GM12872 (cell line): ENCODE results near the gene PLEKHA5.

Experiments used
- TF ChIP-seq, protein P1 (sequence below): IDR thresholded peaks from 3 replicates; pipeline ENCODE4 v1.5.1; 2011; ENCODE audit warnings: low read depth, mild to moderate bottlenecking, low read length, moderate library complexity; ENCODE audit not compliant: insufficient read depth

The PLEKHA5 gene

DNA sequence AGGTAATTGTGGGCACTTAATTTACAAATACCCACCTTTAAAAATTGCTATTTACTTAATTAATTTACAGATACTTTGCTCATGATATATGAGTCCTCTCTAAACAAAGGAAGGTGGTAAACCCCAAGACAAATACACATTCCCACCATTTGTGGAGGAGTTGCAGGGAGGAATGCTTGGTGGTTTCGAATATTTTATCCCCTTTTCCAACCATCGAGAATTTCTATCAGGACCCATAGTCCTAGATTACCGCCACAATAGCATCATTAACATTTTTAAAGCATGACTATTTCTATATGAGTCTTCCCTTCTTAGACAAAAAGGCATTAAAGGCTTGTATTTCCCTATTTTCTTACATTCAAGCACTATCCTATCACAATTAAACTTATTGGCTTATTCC, 34.2 kb upstream of the PLEKHA5 start:
- TF ChIP-seq, protein P1, sequence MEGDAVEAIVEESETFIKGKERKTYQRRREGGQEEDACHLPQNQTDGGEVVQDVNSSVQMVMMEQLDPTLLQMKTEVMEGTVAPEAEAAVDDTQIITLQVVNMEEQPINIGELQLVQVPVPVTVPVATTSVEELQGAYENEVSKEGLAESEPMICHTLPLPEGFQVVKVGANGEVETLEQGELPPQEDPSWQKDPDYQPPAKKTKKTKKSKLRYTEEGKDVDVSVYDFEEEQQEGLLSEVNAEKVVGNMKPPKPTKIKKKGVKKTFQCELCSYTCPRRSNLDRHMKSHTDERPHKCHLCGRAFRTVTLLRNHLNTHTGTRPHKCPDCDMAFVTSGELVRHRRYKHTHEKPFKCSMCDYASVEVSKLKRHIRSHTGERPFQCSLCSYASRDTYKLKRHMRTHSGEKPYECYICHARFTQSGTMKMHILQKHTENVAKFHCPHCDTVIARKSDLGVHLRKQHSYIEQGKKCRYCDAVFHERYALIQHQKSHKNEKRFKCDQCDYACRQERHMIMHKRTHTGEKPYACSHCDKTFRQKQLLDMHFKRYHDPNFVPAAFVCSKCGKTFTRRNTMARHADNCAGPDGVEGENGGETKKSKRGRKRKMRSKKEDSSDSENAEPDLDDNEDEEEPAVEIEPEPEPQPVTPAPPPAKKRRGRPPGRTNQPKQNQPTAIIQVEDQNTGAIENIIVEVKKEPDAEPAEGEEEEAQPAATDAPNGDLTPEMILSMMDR: no peak

DNA sequence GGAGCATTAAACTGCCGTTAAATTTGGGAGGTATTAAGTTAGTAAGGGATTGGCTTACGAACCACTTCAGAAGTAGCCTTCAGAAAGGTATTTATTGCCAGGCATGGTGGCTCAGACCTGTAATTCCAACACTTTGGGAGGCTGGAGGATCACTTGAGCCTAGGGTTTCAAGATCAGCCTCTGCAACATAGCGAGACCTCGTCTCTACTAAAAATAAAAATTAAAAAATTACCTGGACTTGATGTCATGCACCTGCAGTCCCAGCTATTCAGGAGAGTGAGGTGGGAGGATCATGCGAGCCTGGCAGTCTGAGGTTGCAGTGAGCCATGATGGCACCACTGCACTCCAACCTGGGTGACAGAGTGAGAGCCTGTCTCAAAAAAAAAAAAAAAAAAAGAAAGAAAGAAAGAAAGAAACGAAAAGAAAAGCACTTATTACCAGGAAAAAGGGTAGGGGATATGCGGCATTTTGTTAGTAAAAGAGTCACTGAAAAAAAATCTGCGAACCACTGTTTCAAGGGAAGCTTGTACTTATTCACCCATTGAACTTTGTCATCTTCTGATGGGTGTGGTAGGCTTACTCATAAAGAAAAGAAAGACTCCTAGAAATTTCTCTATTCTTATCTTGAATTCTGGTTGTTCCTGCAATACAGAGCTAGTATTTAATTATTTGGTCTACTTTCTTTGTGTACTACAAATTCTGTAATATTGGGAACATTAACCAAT, 33.6 kb upstream of the PLEKHA5 start:
- TF ChIP-seq, protein P1: no peak

DNA sequence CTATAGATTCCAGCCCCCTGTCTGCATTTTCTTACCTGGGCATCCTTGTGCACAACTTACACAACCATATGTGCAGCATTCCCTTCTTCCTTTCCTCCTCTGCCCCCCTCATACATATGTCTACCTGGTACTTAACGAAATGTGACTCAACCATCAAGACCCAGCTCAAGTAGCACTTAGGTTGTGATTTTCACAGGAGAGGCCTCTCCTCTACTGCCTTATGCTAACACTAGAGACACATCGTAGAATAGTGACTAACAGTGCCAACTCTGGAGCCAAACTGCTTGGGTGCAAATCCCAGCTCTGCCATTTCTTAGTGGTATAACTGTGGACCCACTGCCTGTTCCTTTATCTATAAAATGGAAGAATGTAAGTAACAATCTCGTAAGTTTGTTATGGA, 24.1 kb upstream of the PLEKHA5 start:
- TF ChIP-seq, protein P1: no peak

DNA sequence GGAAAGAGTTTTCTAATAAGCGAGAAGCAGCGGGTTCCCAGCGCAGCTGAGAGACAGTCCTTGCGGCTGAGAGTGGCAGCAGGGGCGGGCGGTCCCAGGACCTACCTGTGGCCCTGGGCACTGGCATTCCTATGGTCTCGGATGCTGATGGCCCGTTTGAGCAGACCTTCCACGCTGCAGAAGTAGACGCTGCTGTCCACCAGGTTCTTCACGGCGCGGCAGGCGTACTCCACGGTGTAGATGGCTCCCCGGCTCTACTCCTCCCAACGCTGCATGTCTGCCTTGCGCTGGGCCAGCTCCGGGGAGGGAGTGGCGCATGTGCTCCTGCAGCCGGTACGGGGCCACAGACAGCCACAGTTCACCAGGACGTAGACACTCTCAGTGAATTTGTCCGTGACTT, 21.8 kb upstream of the PLEKHA5 start:
- TF ChIP-seq, protein P1: no peak

DNA sequence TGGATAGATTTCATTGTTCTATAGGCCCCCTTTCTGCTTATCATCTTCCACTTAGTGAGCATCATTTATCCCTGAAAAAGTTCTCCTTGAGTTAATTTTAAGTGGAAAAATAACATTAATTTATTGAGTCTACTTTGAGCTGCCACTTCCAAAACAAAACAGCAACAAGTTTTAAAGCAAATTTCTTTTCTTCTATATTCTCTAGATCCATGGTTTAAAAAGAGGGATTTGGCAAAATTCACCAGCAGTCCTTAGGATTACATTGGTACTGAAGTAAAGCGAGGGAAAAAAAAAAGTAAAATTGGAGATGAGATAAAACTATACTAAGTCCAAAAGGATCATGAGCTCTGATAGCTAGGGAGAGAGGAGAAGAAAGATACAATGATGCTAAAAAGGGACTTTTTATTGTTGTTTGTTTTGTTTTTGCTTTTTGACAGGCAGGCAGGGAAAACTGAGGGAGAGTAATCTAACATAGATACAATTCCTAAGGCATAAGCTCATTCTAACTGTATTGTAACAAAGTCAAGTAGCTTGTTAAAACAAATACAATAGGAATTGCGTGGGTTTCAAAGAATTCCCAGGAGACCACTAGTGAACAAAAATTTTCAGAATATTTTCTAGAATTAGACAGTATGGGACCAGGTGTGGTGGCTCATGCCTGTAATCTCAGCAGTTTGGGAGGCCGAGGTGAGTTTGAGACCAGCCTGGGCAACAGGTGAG, 19.2 kb upstream of the PLEKHA5 start:
- TF ChIP-seq, protein P1: no peak

DNA sequence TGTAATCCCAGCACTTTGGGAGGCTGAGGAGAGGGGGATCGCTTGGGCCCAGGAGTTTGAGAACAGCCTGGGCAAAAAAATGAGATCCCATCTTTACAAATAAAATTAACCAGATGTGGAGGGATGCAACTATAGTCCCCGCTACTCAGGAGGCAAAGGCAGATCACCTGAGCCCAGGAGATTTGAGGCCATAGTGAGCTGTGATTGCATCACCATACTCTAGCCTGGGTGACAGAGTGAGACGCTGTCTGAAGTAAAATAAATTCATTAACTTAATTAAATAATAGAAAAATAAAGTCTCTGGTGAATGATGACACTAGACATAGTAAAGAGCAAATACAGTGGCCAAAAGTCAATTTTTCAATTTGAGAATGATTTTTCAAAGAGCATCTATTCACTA, 16.1 kb upstream of the PLEKHA5 start:
- TF ChIP-seq, protein P1: no peak

DNA sequence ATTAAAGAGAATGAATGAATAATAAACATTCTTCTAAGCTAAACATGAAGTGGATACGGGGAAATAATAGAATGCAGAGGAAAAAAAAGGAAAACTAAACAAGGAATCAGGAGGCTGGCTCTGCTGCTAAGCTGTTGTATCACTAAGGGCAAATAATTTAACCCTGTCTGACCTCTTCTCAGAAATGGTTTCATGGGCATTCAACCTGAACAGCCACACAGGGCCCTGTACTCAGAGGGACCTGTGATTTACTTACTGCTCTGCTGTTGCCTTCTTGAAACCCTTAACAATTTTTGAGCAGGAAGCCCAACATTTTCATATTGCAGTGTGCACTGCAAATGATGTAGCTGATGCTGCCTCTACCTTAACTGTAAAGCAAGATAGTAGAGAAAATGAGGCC, 14.2 kb upstream of the PLEKHA5 start:
- TF ChIP-seq, protein P1: no peak
